LNCAP (cell line): ENCODE data around the gene CRKL.

Source experiments
- TF ChIP-seq, protein P1 (sequence below): fragments of 450-650 bp; IDR thresholded peaks from 2 replicates; pipeline ENCODE4 v1.5.1; 2017; ENCODE audit warnings: mild to moderate bottlenecking

CRKL gene

GRCh38 chr22:20926243-20926642, 9.0 kb downstream of the CRKL start:
- TF ChIP-seq, protein P1, sequence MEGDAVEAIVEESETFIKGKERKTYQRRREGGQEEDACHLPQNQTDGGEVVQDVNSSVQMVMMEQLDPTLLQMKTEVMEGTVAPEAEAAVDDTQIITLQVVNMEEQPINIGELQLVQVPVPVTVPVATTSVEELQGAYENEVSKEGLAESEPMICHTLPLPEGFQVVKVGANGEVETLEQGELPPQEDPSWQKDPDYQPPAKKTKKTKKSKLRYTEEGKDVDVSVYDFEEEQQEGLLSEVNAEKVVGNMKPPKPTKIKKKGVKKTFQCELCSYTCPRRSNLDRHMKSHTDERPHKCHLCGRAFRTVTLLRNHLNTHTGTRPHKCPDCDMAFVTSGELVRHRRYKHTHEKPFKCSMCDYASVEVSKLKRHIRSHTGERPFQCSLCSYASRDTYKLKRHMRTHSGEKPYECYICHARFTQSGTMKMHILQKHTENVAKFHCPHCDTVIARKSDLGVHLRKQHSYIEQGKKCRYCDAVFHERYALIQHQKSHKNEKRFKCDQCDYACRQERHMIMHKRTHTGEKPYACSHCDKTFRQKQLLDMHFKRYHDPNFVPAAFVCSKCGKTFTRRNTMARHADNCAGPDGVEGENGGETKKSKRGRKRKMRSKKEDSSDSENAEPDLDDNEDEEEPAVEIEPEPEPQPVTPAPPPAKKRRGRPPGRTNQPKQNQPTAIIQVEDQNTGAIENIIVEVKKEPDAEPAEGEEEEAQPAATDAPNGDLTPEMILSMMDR: no peak

GRCh38 chr22:20927940-20928572, 10.8 kb downstream of the CRKL start:
- TF ChIP-seq, protein P1: no peak

- TF ChIP-seq, protein P1: no peak
Observed at GRCh38 chr22:20928573-20928967, 11.4 kb downstream of the CRKL start.

DNA sequence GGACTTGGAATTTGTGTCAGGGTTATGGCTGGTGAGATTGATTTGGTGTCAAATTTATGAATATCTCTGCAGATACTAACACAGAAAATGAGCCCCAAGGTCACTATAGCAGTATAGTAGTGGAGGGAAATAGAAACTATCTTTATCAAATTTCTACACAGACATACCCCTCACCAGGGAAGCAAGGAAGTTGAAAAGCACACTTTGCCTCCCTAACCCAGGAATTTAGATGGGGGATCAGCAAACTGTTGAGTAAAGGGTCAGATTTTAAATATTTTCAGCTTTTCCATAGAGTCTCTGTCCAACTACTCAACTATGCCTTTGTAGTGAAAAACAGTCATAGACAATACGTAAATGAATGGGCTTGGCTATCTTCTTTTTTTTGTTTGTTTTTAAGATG, 12.8 kb downstream of the CRKL start:
- TF ChIP-seq, protein P1: no peak

DNA sequence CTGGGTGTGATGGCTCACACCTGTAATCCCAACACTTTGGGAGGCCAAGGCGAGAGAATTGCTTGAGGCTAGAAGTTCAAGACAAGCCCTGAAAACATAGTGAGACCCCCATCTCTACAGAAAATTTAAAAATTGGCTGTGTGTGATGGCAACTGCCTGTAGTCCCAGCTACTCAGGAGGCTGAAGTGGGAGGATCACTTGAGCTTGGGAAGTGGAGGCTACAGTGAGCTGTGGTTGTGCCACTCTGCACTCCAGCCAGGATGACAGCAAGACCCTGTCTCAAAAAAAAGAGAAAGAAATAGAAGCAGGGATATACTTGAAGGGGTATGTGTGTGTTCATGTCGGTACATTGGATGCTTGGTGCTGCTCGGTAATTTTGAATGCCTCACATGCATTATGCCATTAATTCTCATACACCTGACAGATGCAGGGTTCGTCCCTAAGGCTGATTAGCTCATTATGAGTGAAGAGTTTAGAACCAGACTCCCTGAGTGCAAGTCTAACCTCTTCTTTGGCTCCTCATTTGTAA, 14.0 kb downstream of the CRKL start:
- TF ChIP-seq, protein P1: no peak

- TF ChIP-seq, protein P1: no peak
Observed at GRCh38 chr22:20933910-20934309, 16.7 kb downstream of the CRKL start.

GRCh38 chr22:20937031-20937793, 20.0 kb downstream of the CRKL start:
- TF ChIP-seq, protein P1: no peak
